ENCODE measurements around the gene RTL10. TPM values are rescaled to one million over a fixed set of nuclear protein-coding genes. Genes with fewer than 3 reads are reported as not detected.

Gene RTL10
- total and polyA plus RNA-seq, 2 donors (not counting 1 experiment from before 2014, with no cell fraction given), result 6.4 to 15.2 TPM

GRCh38 chr22:19904174-19904856, 49.6 kb upstream of the RTL10 start:
- DNase-seq (no peak), ATAC-seq (ENCODE audit: low read depth) (no peak)
- H3K27me3 ChIP-seq (replicated peaks in 1 of 4; ENCODE audit: control extremely low read depth in 1 of 4, control insufficient read depth in 3 of 4, insufficient read depth in 4 of 4, low read length in 3 of 4), result no peaks in the 10 kb centered on the region
- no peaks in the 10 kb centered on the region for H3K9me3 ChIP-seq (ENCODE audit: control extremely low read depth in 1 of 3, control insufficient read depth in 2 of 3, insufficient read depth in 1 of 3, low read length in 2 of 3)
- H3K27ac ChIP-seq (ENCODE audit: low read length in 2 of 2), result no peak overlapping the region
- H3K36me3 ChIP-seq (replicated peaks in 1 of 2; ENCODE audit: control extremely low read depth in 1 of 2, control insufficient read depth in 1 of 2, extremely low read depth in 1 of 2, insufficient read depth in 2 of 2, low read length in 1 of 2), result peaks cover 0 to 7% of the 10 kb centered on the region in 2 experiments
- CTCF ChIA-PET, result interaction anchor here (0.6 to 2.3 kb wide), 3 partner anchors 9 to 174 kb away, joined by 3 to 10 read pairs (median 3); no protein-coding TSS in a partner anchor
- no peaks in the 10 kb centered on the region for H3K4me1 Mint-ChIP-seq
- intact Hi-C loops (cut with micrococcal nuclease), result no loop called here
- POLR2A ChIA-PET, result no interaction called here
- H3K27ac Mint-ChIP-seq, result no peak overlapping the region
- no peaks in the 10 kb centered on the region for H3K27me3 Mint-ChIP-seq
- no peak overlapping the region for H3K4me3 ChIP-seq (ENCODE audit: control extremely low read depth in 1 of 5, extremely low read depth in 1 of 5, insufficient read depth in 1 of 5, low read depth in 2 of 5, low read length in 4 of 5)
- WGBS (ENCODE audit: insufficient coverage), result 93% methylated on average over 14 of the region's 16 CpGs
- no peaks in the 10 kb centered on the region for H3K79me2 ChIP-seq (ENCODE audit: control insufficient read depth, insufficient read depth, low read length)
- H2AFZ ChIP-seq (ENCODE audit: insufficient read depth, low read depth, low read length, poor library complexity, severe bottlenecking), result no peak overlapping the region
- no peak overlapping the region for H3K4me2 ChIP-seq (replicated peaks; ENCODE audit: low read depth, low read length, poor library complexity, severe bottlenecking)
- no peaks in the 10 kb centered on the region for H3K4me1 ChIP-seq (ENCODE audit: control insufficient read depth in 2 of 2, insufficient read depth in 2 of 2, low read length in 2 of 2)
- no peak overlapping the region for H3K9ac ChIP-seq (ENCODE audit: low read length)
- H4K20me1 ChIP-seq (ENCODE audit: control insufficient read depth, insufficient read depth, low read length, poor library complexity, severe bottlenecking), result no peaks in the 10 kb centered on the region
- no peaks in the 10 kb centered on the region for H3K9me3 Mint-ChIP-seq (ENCODE audit: insufficient read depth)
- no peak for TF ChIP-seq CTCF (IDR thresholded peaks at IDR 0.05)
- no peak for TF ChIP-seq EZH2 (IDR thresholded peaks at IDR 0.05; ENCODE audit: borderline replicate concordance, insufficient read depth, low read depth, low read length, poor library complexity, severe bottlenecking)
- H3K4me3 Mint-ChIP-seq, result no peak overlapping the region

DNA sequence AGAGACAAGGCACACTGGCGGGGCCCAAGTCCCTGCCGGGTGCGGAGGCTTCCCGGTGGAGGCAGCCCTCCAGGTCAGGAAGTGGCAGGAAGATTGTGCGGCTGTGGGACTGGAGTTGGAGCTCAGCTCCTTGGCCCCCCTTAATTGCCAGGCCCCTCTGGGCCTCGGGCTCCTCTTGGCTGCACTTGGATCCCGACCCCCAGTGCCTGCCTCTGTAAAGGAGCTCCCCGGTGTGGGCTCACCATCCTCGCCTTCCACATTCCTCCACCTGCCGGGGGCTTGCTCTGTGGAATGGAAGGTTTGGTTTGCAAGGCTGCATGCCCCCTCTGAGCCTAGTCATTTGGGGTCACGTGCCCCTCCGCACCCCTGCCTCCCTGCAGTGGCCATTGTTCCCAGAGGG, 48.8 kb upstream of the RTL10 start:
- 94% methylated on average over 9 of the region's 12 CpGs for WGBS (ENCODE audit: insufficient coverage)
- no peaks in the 10 kb centered on the region for H3K27me3 ChIP-seq (replicated peaks in 1 of 4; ENCODE audit: control extremely low read depth in 1 of 4, control insufficient read depth in 3 of 4, insufficient read depth in 4 of 4, low read length in 3 of 4)
- H3K4me1 Mint-ChIP-seq, result no peaks in the 10 kb centered on the region
- TF ChIP-seq CTCF (IDR thresholded peaks at IDR 0.05), result no peak
- TF ChIP-seq EZH2 (IDR thresholded peaks at IDR 0.05; ENCODE audit: borderline replicate concordance, insufficient read depth, low read depth, low read length, poor library complexity, severe bottlenecking), result no peak
- H3K27ac Mint-ChIP-seq, result no peak overlapping the region
- H3K9ac ChIP-seq (ENCODE audit: low read length), result no peak overlapping the region
- intact Hi-C loops (cut with micrococcal nuclease), result no loop called here
- H3K79me2 ChIP-seq (ENCODE audit: control insufficient read depth, insufficient read depth, low read length), result no peaks in the 10 kb centered on the region
- ChIA-PET POLR2A (no interaction called here), CTCF (interaction anchor here (0.8 to 2.3 kb wide), 3 partner anchors 10 to 173 kb away, joined by 3 to 10 read pairs (median 6); no protein-coding TSS in a partner anchor)
- DNase-seq (no peak), ATAC-seq (ENCODE audit: low read depth) (no peak)
- no peaks in the 10 kb centered on the region for H3K9me3 ChIP-seq (ENCODE audit: control extremely low read depth in 1 of 3, control insufficient read depth in 2 of 3, insufficient read depth in 1 of 3, low read length in 2 of 3)
- H2AFZ ChIP-seq (ENCODE audit: insufficient read depth, low read depth, low read length, poor library complexity, severe bottlenecking), result no peak overlapping the region
- H3K4me2 ChIP-seq (replicated peaks; ENCODE audit: low read depth, low read length, poor library complexity, severe bottlenecking), result no peak overlapping the region
- H3K36me3 ChIP-seq (replicated peaks in 1 of 2; ENCODE audit: control extremely low read depth in 1 of 2, control insufficient read depth in 1 of 2, extremely low read depth in 1 of 2, insufficient read depth in 2 of 2, low read length in 1 of 2), result peaks cover 0 to 5% of the 10 kb centered on the region in 2 experiments
- H3K4me3 Mint-ChIP-seq, result no peak overlapping the region
- no peak overlapping the region for H3K4me3 ChIP-seq (ENCODE audit: control extremely low read depth in 1 of 5, extremely low read depth in 1 of 5, insufficient read depth in 1 of 5, low read depth in 2 of 5, low read length in 4 of 5)
- no peaks in the 10 kb centered on the region for H3K4me1 ChIP-seq (ENCODE audit: control insufficient read depth in 2 of 2, insufficient read depth in 2 of 2, low read length in 2 of 2)
- H3K27ac ChIP-seq (ENCODE audit: low read length in 2 of 2), result no peak overlapping the region
- no peaks in the 10 kb centered on the region for H3K9me3 Mint-ChIP-seq (ENCODE audit: insufficient read depth)
- H4K20me1 ChIP-seq (ENCODE audit: control insufficient read depth, insufficient read depth, low read length, poor library complexity, severe bottlenecking), result no peaks in the 10 kb centered on the region
- no peaks in the 10 kb centered on the region for H3K27me3 Mint-ChIP-seq

All from B cell (primary cell).